GM15510 (cell line): ENCODE data around the gene FAM149A.

ENCODE experiments used
- POLR2A ChIP-seq: IDR thresholded peaks from 3 replicates; pipeline ENCODE4 v1.6.1; 2011; ENCODE audit warnings: borderline replicate concordance; ENCODE audit not compliant: insufficient read length; ENCODE audit errors: extremely low read depth

FAM149A gene

GRCh38 chr4:186137196-186137794, 32.8 kb downstream of the FAM149A start:
- TF ChIP-seq POLR2A, result no peak

- TF ChIP-seq POLR2A, result no peak
These were observed 39.9 kb downstream of the FAM149A start for GRCh38 chr4:186144198-186144945.

GRCh38 chr4:186144946-186145569, 40.6 kb downstream of the FAM149A start:
- TF ChIP-seq POLR2A, result no peak

GRCh38 chr4:186146458-186146857, 42.0 kb downstream of the FAM149A start:
- TF ChIP-seq POLR2A, result no peak

- no peak for TF ChIP-seq POLR2A
These were observed 44.0 kb downstream of the FAM149A start for GRCh38 chr4:186148336-186148975.

- TF ChIP-seq POLR2A, result no peak
These were observed 45.4 kb downstream of the FAM149A start for GRCh38 chr4:186149872-186150271.

- no peak for TF ChIP-seq POLR2A
These were observed 46.4 kb downstream of the FAM149A start for GRCh38 chr4:186150926-186151325.

- TF ChIP-seq POLR2A, result no peak
These were observed 47.0 kb downstream of the FAM149A start for GRCh38 chr4:186151499-186151898.

GRCh38 chr4:186158021-186158813, 53.7 kb downstream of the FAM149A start:
- TF ChIP-seq POLR2A, result no peak

- no peak for TF ChIP-seq POLR2A
These were observed 54.5 kb downstream of the FAM149A start for GRCh38 chr4:186158966-186159365.

GRCh38 chr4:186159613-186160012, 55.1 kb downstream of the FAM149A start:
- TF ChIP-seq POLR2A, result no peak

- TF ChIP-seq POLR2A, result no peak
These were observed 56.6 kb downstream of the FAM149A start for GRCh38 chr4:186161138-186161537.

- no peak for TF ChIP-seq POLR2A
These were observed 62.5 kb downstream of the FAM149A start for GRCh38 chr4:186166852-186167512.

- TF ChIP-seq POLR2A, result no peak
These were observed 63.1 kb downstream of the FAM149A start for GRCh38 chr4:186167605-186168004.
